Upper lobe of left lung (tissue), 6 donors: Measurements from ENCODE around the gene ELF4. TPM values are rescaled to one million over a fixed set of nuclear protein-coding genes. Genes with fewer than 3 reads are reported as not detected.
"Not testable (repeated sequence)": the region's sequence is repeated elsewhere in the genome, so short reads cannot be mapped to it uniquely, and the experiment has no call there.

Experiments
- ATAC-seq, 2 donors: fragments of 200-7000 bp; cut with Tn5 transposase; one replicate each; pipeline ENCODE4 v1.9.1; 2022; ENCODE audit warnings: mild to moderate bottlenecking in 2 of 2, moderate library complexity in 2 of 2; ENCODE audit not compliant: low FRiP score in 2 of 2
- DNase-seq, 2 donors: peaks; one replicate each; pipeline ENCODE4 v3.0.0-alpha.2; 2019 to 2020
- H3K27ac ChIP-seq, 4 donors: fragments of 200-600 bp; sonication (generic); one replicate each; pipeline ENCODE4 v1.5.1; 2016 to 2019
- H3K27me3 ChIP-seq, 4 donors: fragments of 200-600 bp; sonication (generic); one replicate each; pipeline ENCODE4 v1.5.1; 2017 to 2019
- H3K36me3 ChIP-seq, 4 donors: fragments of 200-600 bp; sonication (generic); one replicate each; pipeline ENCODE4 v1.5.1; 2016 to 2019
- H3K4me1 ChIP-seq, 4 donors: fragments of 200-600 bp; sonication (generic); one replicate each; pipeline ENCODE4 v1.5.1; 2018 to 2019
- H3K4me3 ChIP-seq, 4 donors: fragments of 200-600 bp; sonication (generic); one replicate each; pipeline ENCODE4 v1.5.1; 2017 to 2019; ENCODE audit warnings: mild to moderate bottlenecking in 2 of 4, moderate library complexity in 1 of 4
- H3K9me3 ChIP-seq, 4 donors: fragments of 200-600 bp; sonication (generic); one replicate each; pipeline ENCODE4 v1.5.1; 2018 to 2019
- EP300 ChIP-seq, 4 donors: sonication (generic); formaldehyde crosslinking; IDR thresholded peaks; one replicate each; pipeline ENCODE4 v1.5.1; 2017; ENCODE audit warnings: antibody characterized with exemption in 4 of 4, control low read depth in 2 of 4
- POLR2A ChIP-seq, 4 donors: fragments of 450-650 bp; IDR thresholded peaks; one replicate each; pipeline ENCODE4 v1.5.1; 2016 to 2017; ENCODE audit warnings: antibody characterized with exemption in 4 of 4, mild to moderate bottlenecking in 2 of 4
- POLR2AphosphoS5 ChIP-seq, 2 donors: sonication (generic); formaldehyde crosslinking; IDR thresholded peaks; one replicate each; pipeline ENCODE4 v1.5.1; 2017; ENCODE audit warnings: antibody characterized with exemption in 2 of 2
- WGBS, 2 donors: methylation state at CpG; one replicate each; pipeline ENCODE4 v1.1.5; 2017 to 2018; 5-methylcytosine and 5-hydroxymethylcytosine counted together
- total RNA-seq, 6 donors: library from RNA; depleted of rRNA in 4 of 6; stranded (reverse); fragments of >200 nt in 4 of 6; gene quantifications; one replicate each; pipeline versions ENCODE4 v1.1.0 to v1.2.1, GENCODE V29; 2016 to 2021
- TF ChIP-seq, protein P1 (sequence below), 6 experiments: fragments of 450-650 bp in 4 of 6; fragments of 200-600 bp in 2 of 6; sonication (generic) in 2 of 6; IDR thresholded peaks; one replicate each; pipeline ENCODE4 v1.5.1; 2016 to 2019; ENCODE audit warnings: antibody characterized with exemption in 6 of 6
- donor health status: DM: no; HTN: no; CAD: no; lungs with moderate emphysema.
- donor health status: DM: no; HTN: yes; CAD: no; lungs with severe emphysema.

ELF4 gene
- total RNA-seq, 6 donors from 2014 or later = 13.6 to 31.0 (median 21.9) TPM

GRCh38 chrX:130118441-130119311 is 8.4 kb upstream of the ELF4 start:
- Histone ChIP-seq H3K36me3 (no peaks in the 10 kb centered on the region), H3K27me3 (no peaks in the 10 kb centered on the region), H3K27ac (peak overlapping the region in 3 of 4 donors; percentile 10 to 88 (median 43)), H3K4me3 (no peak overlapping the region), H3K4me1 (peaks cover 0 to 19% (median 11%) of the 10 kb centered on the region in 4 donors), H3K9me3 (no peaks in the 10 kb centered on the region)
- TF ChIP-seq POLR2A (IDR thresholded peaks at IDR 0.05) (no peak), POLR2AphosphoS5 (IDR thresholded peaks at IDR 0.05) (no peak), EP300 (IDR thresholded peaks at IDR 0.05) (no peak)
- TF ChIP-seq, protein P1, sequence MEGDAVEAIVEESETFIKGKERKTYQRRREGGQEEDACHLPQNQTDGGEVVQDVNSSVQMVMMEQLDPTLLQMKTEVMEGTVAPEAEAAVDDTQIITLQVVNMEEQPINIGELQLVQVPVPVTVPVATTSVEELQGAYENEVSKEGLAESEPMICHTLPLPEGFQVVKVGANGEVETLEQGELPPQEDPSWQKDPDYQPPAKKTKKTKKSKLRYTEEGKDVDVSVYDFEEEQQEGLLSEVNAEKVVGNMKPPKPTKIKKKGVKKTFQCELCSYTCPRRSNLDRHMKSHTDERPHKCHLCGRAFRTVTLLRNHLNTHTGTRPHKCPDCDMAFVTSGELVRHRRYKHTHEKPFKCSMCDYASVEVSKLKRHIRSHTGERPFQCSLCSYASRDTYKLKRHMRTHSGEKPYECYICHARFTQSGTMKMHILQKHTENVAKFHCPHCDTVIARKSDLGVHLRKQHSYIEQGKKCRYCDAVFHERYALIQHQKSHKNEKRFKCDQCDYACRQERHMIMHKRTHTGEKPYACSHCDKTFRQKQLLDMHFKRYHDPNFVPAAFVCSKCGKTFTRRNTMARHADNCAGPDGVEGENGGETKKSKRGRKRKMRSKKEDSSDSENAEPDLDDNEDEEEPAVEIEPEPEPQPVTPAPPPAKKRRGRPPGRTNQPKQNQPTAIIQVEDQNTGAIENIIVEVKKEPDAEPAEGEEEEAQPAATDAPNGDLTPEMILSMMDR (IDR thresholded peaks at IDR 0.05) = no peak
- 51 to 59% methylated on average over 5 to 21 of the region's 21 CpGs for WGBS, 2 donors
- no peak for DNase-seq
- peak in 1 of 2 donors; percentile 49 for ATAC-seq

DNA sequence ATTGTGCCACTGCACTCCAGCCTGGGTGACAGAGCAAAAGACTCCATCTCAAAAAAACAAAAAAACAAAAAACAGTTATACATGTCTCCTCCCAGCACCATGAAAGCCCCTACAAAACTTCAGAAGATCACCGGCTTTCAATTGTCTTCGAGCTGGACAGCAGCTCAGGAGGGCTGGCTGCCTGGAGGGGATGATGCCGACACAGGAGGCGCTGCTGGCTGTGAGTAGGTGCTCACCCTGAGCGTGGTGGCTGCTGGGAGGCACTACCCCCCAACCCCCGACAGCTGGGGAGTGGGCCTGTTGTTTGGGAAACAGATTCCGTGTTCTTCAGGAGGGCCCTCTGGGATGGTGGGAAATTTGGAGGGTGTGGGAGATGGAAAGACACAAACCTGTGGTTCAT is 6.9 kb upstream of the ELF4 start:
- ATAC-seq = no peak
- TF ChIP-seq POLR2AphosphoS5 (IDR thresholded peaks at IDR 0.05) (no peak), POLR2A (IDR thresholded peaks at IDR 0.05) (no peak), EP300 (IDR thresholded peaks at IDR 0.05) (no peak)
- TF ChIP-seq, protein P1 (IDR thresholded peaks at IDR 0.05) = no peak
- DNase-seq = no peak
- H3K27ac ChIP-seq = no peak overlapping the region
- H3K9me3 ChIP-seq = no peaks in the 10 kb centered on the region
- 90 to 92% methylated on average over 7 of the region's 7 CpGs for WGBS, 2 donors
- H3K4me3 ChIP-seq = no peak overlapping the region
- no peaks in the 10 kb centered on the region for H3K27me3 ChIP-seq
- no peaks in the 10 kb centered on the region for H3K36me3 ChIP-seq
- peaks cover 0 to 19% (median 11%) of the 10 kb centered on the region in 4 donors for H3K4me1 ChIP-seq

DNA sequence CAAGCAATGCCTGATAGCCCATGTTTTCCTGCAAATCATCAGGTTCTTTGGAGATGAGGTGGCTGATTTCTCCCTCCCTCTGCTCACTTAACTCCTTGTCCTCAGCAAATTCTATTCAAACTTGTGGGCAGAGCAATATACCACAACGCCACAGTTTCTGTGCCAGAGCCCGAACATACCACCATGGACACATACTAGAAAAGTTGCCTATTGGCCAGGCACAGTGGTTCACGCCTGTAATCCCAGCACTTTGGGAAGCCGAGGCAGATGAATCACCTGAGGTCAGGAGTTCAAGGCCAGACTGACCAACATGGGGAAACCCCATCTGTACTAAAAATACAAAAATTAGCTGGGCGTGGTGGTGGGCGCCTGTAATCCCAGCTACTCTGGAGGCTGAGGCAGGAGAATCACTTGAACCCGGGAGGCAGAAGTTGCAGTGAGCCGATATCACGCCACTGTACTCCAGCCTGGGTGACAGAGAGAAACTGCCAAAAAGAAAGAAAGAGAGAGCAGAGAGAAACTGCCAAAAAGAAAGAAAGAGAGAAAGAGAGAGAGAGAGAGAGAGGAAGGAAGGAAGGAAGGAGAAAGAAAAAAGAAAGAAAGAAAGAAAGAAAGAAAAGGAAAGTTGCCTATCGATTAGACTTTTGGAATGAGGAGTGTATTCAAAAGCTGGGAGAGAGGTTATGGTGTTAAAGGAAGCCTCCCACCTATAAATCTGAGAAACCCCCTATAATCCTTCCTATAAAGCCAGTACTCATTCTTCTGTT is 5.0 kb upstream of the ELF4 start:
- H3K4me1 ChIP-seq, ATAC-seq, DNase-seq, H3K4me3 ChIP-seq, H3K9me3 ChIP-seq, H3K36me3 ChIP-seq, H3K27me3 ChIP-seq, H3K27ac ChIP-seq: not testable (repeated sequence)
- whole genome bisulfite sequencing, 2 donors = 90 to 95% methylated on average over 6 to 10 of the region's 10 CpGs

DNA sequence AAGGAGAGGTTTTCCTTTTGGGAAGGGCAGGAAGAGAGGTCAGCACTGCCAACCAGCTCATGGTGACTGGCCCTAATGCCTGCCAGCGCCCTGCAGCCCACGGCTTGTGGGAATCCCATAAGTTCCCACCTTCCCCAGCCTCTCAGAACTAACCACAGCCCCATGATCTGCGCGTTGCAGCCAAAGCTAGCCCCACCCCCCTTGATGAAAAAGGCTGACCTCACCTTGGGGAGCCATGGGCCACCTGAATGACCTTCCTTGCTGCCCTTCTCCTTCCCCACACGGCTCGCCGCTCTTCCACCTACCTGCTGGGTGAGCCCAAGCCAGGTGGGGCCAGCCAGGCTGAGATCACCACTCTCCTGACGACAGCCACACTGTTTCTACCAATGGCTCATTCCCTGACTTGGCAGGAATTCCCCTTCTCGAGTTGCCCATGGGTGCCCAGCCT is 3.9 kb upstream of the ELF4 start:
- no peaks in the 10 kb centered on the region for H3K9me3 ChIP-seq
- no peak for DNase-seq
- TF ChIP-seq POLR2AphosphoS5 (IDR thresholded peaks at IDR 0.05) (no peak), EP300 (IDR thresholded peaks at IDR 0.05) (no peak), POLR2A (IDR thresholded peaks at IDR 0.05) (no peak)
- TF ChIP-seq, protein P1 (IDR thresholded peaks at IDR 0.05) = no peak
- H3K36me3 ChIP-seq = no peaks in the 10 kb centered on the region
- no peaks in the 10 kb centered on the region for H3K27me3 ChIP-seq
- H3K4me3 ChIP-seq = no peak overlapping the region
- ATAC-seq = no peak
- H3K4me1 ChIP-seq = peaks cover 0 to 7% (median 3%) of the 10 kb centered on the region in 4 donors
- no peak overlapping the region for H3K27ac ChIP-seq
- WGBS, 2 donors = 67 to 90% methylated on average over 4 to 9 of the region's 9 CpGs
